Hindlimb muscle (tissue), 1 donor: Measurements from ENCODE around the gene PRKAR1B. TPM values are rescaled to one million over a fixed set of nuclear protein-coding genes. Genes with fewer than 3 reads are reported as not detected.

Experiments
- DNase-seq: peaks from one replicate; pipeline ENCODE4 v3.0.0-alpha.2; 2013
- polyA plus RNA-seq: library from polyadenylated mRNA; unstranded; fragments of 120-200 nt; gene quantifications from one replicate; pipeline ENCODE4 v1.2.1, GENCODE V29; 2013; ENCODE audit not compliant: insufficient read length

Gene PRKAR1B
- polyA plus RNA-seq, 1 donor: 35.7 TPM

DNA sequence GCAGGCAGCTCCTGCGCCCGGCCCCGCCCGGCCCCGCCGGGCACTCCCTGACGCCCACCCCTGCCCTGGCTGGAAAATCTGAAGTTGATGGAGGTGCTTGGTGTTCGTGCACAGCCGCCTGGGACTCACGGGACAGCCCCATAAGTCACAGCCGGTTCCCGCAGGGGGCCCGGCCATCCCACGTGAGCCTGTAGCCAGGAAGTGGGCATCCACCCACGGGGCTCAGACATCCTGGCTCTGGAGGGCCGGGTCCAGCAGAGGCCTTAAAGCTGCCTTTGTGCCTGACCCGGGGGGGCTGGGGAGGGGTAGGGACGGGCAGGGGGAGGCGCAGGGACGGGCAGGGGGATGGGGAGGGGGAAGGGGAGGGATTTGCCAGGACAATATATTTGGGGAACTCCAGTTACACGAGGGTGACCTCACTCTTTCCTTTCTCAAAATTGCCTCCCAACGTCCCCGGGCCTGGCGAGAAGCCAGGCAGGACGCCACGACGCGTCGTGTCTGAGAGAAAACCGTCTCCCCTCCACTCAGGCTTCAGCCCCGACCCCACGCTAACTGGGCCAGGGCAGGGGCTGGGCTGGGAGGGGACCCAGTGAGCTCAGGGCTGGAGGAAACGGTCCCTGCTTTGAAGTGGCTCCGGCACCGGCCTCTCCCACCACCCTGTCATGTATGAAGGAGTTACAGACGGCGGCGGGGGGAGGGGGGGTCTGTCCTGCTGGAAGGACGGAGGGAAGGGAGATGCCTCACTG lies 125.3 kb downstream of the PRKAR1B start:
- peak; percentile 83 for DNase-seq

DNA sequence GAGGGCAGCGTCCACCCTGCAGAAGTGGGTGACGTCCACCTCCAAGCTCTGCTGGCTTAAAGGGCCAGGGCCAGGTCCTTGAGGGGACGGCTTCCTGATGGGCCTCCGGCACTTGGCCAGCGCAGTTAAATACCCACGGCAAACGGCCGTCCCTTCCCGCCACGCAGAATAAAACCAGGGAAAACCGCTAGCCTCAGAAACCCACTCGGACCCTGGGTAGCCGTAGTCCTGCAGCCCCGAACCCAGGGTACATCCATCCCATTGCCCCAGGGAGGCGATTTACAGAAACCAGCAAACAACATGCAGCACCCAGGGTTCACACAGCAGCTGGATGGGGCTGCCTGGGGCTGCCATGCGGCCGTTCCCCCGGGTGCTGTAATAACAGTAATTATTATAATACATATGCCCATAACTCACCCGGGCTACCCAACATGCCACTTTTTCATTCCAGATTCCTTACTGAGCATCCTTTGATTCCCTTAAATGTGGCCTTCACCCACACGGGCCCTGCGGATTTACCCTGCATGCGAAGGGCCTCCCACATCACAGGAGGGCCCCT lies 126.0 kb downstream of the PRKAR1B start:
- no peak for DNase-seq

DNA sequence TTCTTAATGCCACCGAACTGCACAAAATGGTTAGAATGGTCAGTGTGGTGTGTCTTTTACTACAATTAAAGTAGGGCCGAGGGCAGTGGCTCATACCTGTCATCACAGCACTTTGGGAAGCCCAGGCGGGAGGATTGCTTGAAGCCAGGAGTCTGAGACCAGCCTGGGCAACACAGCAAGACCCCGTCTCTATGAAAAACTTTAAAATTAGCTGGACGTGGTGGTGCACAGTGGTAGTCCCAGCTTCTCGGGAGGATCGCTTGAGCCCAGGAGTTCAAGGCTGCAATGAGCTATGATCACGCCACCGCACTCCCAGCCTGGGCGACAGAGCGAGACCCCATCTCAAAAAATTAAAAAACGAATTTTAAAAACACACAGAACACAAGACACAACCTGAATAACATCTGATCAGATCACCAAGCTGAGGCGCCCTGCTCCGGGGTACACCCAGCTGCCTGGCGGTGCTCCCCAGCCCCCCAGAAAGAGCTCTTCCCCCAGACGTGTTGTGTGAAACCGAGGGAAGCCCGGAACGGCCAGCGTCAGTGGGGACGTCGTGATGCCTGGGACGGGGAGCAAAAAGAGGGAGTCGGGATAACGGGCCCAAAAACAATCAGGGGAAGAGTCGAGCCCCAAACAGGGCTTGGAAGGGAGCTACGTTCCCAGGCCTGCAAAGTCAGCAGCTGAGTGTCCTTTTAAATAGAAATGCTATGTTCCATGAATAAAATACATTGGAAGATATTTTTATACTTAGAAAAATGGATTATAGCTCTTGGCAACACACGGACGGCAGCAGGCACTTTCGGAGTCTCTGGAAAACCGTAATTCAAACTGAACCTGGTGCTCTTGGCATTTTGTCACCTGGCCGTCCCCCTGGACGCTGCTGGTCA lies 126.7 kb downstream of the PRKAR1B start:
- no peak for DNase-seq

DNA sequence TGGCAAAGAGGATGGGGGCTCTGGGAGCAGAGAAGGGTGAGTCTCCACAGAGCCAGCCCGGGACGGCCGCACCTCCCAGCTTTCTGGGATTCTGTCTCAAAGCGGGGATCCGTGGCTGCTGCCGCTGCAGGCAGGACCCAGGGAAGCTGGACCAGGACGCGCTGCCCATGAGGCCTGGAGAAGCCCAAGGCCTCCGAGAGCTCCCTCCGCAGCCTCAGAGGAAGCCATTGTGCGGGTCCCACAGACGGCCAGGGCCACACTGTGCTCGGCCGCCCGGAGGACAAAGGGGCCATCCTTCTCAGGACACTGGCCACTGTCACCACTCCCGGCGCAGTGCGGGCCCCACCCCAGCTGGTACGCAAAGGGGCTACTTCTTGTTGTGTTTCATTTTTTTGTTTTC lies 128.2 kb downstream of the PRKAR1B start:
- no peak for DNase-seq

DNA sequence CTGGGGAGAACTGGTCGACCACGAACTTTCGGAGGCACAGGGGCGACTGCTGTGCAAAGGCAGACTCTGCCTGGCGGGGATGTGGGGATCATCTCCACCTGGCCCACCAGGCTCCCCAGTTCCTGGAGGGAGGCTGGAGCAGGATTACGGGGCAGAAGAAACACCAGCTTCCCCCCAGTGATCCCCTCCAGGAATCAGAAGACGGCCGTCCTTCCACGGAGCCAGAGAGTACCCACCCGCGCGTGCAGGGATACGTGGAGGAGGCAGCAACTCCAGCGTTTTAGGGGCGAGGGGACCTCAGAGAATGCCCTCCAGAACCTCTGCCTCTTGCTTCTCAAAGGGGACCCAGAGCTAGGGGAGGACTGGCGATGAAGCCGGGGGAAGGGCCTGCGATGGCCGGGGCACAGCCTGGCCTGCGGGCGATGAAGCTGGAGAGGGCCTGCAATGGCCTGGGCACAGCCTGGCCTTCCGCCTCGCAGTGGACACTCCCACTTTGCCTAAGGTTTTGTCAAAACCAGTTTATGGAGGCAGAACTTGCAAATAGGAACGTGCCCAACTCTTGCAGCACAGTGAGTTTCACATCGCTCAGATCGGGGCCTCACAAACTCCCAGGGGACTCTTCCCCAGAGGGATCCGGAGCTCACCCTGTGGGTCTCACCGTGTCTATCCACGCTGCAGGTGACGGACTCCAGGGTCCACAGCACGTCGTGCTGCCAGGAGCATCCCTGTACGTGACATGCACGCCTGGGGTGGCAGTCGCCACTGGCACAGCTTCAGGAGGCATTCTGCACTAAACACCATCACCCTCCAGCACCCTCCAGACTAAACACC lies 129.5 kb downstream of the PRKAR1B start:
- no peak for DNase-seq

DNA sequence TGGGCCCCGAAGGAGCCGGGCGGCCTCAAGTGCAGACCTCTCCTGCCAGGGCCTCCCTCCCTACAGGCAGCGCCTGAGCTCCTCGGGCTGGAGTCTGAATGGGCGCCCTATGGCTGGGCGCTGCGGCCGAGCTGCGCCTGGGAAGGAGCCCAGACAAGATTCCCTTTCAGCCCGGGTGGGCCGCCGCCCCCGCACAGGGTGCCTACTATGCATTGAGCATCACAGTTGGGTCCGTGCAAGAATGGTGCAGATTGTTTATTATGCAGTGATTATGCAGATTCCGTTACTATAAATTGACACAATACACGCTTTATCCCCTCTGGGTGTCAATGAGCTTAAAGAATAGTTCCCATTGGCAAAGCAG lies 130.3 kb downstream of the PRKAR1B start:
- DNase-seq: no peak

DNA sequence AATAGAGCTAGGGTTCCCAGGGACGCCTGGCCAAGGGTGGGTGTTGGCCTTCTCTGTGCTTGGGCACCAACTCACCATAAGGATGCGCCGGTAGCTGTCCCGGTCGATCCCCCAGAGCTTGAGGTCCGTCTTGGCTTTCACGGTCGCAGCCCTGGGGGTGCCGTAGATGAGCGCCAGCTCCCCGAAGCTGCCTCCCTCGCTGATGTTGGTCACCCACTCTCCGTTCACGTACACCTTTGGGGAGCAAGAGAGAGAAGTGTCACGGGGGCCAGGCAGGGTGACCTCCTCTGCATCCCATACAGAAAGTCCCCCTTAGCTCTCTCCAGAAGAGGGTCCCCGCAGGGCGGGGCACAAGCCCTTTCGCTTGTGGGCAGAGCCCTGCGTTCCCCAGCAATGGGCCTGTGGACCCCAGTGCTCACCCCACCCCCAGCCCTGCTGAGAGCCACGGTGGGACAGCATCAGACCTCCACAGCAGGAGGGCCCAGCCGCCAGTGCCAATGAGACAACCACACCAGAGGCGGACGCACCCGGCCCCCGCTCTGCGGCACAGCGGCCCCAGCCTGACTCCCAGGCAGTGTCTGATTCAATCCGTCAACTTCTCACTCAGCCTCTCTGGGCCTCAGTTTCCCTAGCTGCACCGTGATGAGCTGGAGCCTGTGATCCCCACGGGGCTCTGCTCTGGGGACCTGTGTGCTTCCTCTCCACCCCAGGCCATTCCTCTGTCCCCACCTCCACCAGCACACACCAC lies 130.8 kb downstream of the PRKAR1B start:
- DNase-seq: no peak

DNA sequence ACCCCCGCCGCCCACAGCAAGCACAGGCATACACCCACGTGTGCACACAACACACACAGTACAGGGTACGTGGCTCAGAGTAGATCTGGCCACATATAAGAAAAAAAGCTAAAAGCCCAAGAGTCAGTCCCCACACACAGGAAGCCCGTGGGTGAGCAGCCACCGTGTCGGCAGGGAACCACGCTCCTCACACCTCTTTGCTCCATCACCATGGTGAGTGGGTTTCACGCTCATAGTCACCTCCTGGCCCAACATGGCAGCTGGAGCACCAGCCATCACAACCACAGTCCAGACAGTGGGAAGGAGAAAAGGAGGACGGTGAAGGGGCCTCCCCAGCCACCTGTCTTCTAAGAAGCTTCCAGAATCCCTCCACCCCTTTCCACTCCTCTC lies 131.5 kb downstream of the PRKAR1B start:
- no peak for DNase-seq

DNA sequence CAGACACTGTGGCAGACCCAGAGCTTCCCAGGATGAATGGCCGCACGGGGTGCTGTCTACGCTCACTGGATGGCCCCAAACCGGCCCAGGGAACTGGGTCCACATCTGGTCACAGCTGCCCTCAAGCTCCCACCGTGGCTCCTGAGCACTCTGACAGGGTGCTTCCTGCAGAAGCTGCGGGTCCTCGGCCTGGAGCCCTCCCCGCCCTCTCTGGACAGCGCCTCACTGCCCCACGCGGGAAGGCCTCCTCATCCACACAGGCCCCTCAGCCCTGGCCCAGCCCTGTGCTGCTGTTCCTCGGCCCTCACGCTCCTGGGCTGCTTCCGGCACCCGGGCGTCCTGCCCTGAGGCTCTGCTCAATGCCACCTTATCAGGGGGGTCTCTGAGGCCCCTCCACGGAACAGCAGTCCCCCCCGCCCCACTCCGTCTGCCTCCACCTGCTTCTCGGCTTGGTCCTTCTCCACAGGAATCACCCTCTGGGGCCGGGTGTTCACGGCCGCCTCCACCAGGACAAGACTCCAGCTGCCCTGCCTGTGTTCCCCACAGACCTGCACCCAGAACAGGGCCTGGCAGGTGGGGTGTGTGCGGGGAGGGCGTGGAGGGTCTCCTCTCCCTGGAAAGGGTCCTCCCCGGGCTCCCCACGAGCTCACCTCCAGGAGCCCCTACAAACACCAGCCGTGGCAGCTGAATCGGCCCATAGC lies 132.0 kb downstream of the PRKAR1B start:
- no peak for DNase-seq

DNA sequence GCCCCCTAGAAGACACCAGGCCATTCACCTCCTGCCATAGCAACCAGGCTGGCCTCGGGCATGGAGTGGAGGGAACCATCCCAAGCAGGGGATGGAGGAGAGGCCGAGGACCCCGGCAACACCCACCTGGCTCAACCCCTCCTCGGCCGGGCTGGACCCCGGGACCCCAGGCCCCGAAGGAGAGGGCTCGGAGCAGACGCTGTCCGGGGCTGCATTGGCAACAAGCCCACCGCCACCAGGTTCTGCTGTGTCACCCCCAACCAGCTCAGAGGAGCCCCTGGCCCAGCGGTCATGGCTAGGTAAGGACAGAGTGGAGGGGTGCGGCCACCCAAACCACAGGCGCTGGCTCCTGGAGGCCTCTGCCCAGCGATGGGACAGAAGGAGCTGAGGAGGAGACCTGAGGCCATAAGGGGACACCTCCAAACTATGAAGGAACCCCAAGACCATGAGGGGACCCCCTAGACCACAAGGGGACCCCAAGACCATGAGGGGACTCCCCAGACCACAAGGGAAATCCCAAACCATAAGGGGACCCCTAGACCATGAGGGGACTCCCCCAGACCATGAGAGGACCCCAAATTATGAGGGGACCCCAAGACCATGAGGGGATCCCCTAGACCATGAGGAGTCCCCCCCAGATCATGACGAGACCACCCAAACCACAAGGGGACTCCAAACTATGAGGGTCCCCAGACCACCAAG lies 132.7 kb downstream of the PRKAR1B start:
- no peak for DNase-seq

DNA sequence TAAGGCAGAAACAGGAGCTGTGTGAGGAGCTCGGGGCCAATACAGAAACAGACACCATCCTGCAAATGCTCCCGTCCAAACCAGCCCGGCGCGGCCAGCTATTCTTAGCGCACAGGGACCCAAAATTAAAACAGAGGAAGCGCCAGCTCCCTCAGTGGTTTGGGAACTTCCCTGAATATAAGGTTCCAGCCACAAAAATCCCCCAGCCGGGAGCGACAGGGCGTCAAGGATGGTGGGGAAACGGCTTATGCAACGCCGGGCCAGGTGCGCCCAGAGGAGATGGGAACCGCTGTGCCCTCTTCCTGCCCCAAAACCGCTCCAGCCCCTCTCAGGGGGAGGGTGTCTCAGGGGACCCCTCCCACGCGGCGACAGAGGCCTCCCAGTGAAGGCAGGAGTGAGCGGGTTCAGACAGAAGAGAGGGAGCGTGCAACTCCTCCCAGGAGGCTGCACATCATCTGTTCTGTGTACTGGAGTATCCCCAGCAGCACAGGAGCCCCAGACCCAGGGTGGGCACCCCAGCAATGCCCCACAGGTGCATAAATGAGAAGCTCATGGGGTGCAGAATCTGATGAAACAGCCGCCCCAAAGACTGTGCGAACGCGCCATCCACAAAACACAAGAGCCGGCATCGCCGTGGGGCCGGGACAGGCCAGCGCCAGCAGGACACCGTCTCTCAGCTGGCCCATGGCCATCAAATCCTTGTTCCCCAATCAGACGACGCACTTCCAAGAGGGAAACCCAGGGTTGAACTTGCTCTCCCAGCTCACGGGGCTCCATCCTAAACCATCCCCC lies 133.6 kb downstream of the PRKAR1B start:
- no peak for DNase-seq

DNA sequence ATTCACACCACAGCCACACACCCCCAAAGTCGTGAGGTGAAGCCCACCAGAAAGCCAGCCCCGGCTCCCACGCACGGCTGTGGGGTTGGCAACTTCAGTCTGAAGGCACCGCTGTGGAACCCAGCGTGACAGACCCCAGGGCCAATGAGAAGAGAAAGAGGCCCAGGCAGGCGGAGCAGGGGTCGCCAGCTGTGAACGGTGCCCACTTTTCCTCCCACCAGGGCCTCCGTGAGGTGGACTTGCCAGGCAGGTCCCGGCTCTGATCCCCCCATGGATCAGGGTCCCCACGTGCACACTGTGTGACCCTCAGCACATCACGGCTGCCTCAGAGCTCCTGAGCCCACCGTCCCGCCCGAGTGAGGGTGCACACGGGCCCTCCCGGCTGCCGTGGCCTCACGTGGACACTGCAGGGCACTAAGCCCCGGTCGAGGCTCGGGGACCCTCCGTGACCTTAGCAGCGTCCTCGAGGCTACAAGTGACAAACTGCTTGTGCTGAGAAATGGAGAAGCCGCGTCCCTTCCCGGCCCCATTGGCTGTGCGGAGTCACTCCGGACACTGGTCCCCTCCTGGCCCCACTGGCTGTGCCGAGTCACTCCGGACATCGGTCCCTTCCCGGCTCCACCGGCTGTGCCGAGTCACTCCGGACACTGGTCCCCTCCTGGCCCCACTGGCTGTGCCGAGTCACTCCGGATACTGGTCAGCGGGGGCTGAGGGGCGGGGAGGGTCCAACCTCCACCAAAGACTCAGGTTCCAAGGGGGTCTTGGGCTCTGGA lies 135.0 kb downstream of the PRKAR1B start:
- DNase-seq: no peak

DNA sequence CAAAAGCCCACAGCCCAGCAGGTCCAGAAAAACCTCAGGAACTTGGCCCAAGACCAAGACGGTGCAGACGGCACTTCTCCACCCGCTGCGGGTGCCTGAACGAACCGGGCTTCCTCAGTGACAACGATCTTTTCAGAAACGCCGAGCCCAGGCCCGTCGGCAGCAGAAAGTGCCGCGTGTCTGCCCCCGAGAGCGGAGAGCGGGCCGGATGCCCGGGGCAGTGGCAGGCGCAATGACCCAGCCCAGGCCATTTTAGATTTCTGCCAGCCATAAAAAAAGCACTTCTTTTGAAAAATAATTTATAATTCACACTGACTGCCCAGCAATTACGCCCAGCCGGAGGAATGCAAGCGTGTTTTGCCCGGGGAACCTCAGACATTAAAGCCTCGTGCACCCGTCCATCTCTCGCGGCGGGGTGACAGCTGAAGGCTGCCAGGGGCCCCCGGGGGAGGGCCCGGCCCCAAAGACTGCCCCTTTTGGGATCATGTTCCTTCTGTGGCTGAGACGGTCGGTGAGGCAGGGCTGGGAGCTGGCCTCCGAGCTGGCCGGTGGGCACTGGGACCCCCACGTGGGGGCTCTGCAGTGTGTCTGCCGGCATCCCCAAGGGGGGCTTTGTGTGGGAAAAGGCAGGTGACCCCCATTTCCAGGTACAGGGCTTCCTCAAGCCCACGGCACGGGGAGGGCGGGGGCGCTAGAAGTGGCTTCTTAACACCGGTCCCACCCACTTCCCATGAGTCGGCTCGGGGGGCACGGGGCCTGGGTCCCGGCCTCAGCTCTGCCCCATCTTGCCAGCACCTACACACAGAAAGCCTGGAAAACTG lies 136.1 kb downstream of the PRKAR1B start:
- no peak for DNase-seq

DNA sequence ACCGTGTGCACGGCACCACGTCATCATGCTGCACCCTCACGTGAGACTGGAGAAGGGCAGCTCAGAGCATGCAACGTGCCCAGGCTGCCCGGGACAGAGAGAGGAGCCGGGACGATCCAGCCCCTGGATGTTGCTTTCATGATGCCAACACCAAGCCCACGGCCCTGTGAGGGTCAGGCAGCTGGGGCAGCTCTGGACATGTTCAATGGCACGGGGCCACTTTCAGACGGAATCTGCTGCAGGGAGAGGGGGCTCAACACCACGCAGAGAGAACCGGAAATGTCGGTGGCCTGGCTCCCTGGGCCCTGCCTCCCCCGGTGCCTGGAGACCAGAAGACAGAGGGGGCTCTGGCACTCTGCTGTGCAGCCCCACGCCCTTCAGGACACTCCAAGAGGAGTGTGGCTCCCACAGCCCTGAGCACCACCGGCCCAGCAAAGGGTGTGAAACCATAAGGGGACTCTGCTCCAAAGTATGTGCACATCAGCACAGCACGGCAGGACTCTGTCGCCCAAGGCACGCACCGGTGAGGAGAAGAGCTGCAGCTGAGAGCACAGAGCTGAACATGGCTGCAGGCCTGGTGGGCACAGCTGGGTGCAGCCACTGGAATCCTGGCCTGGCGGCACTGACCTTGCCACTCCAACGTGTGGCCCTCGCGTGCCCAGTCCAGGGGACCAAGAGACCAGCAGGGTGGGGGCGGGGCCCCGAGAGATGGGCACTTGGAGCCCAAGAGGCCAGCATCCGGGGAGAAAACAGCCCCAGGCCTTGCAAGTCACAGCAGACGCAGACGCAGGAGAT lies 137.1 kb downstream of the PRKAR1B start:
- no peak for DNase-seq

DNA sequence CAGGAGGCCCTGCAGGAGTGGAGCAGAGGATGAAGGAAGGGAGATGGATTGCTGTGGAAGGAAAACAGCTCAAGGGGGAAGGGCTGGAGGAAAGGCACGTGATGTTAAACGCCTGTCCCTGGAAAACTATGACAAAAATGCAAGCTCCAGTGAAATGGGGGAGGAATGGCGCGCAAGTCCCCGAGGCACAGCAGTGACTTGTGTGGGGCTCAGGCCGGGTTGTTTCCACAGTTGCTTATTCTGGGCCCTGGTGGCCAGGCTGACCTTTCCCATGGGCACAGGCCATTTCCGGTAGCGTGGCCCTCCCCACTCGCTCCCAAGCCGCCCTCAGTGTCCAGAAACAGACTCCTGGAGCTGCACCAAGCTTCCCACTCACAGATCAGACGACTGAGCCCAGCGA lies 139.3 kb downstream of the PRKAR1B start:
- DNase-seq: no peak

DNA sequence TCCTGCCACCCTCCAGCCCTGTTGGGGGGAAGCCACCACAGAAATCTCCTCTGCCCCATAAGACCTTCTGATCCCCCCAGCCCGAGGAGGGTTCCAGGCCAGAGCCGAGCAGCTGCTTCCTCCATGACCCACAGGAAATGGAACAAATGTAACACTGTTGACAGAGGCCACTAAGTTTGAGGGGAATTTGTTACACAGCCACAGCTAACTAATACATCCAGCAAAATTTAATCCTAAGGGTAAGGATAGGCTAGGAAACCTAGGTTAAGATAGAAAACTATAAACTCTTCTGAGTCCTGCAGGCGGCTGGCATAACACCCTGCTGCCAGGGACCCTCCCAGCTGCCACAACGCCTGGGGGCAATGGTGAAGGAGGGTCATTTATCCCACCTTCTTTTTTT lies 140.6 kb downstream of the PRKAR1B start:
- no peak for DNase-seq

DNA sequence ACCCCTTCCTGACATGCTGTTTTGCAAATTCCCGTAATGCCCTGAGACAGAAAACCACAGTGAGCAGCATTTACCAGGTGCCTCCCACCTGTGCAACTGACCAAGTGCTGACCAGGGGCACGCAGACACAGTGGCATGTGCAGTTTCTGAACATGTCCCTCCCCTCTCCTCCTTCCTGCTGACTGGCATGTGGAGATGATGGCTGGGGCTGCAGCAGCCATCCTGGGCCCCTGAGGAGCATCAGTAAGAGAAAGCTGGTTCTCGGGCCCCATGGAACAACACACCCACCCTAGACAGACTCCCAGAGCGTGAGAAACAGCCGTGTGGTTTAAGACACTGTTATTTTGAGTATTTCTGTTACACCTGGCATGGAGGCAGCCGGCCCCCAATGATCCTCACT lies 141.2 kb downstream of the PRKAR1B start:
- DNase-seq: no peak
